Liver (tissue), 9 donors: ENCODE results near the gene CRISP1. TPM values are rescaled to one million over a fixed set of nuclear protein-coding genes. Genes with fewer than 3 reads are reported as not detected.

ENCODE experiments used
- DNase-seq: peaks from one replicate; pipeline ENCODE4 v3.0.0-alpha.2; 2017; ENCODE audit warnings: low spot score
- H3K27ac ChIP-seq, 2 donors: one replicate each; pipeline ENCODE4 v1.7.0; 2013; ENCODE audit warnings: inconsistent platforms in 2 of 2, low read length in 2 of 2, control low read depth in 1 of 2, low read depth in 1 of 2, mild to moderate bottlenecking in 1 of 2
- H3K27me3 ChIP-seq, 4 donors: one replicate each; pipeline versions ENCODE4 v1.6.1 to v1.7.0; 2013; ENCODE audit warnings: low read length in 3 of 4, inconsistent platforms in 1 of 4, mild to moderate bottlenecking in 1 of 4, moderate library complexity in 1 of 4; ENCODE audit not compliant: control insufficient read depth in 4 of 4, insufficient read depth in 4 of 4
- H3K36me3 ChIP-seq, 4 donors: one replicate each; pipeline versions ENCODE4 v1.6.1 to v1.7.0; 2013; ENCODE audit warnings: low read length in 3 of 4, mild to moderate bottlenecking in 3 of 4, low read depth in 1 of 4, moderate library complexity in 1 of 4; ENCODE audit not compliant: control insufficient read depth in 4 of 4, insufficient read depth in 3 of 4
- H3K4me1 ChIP-seq, 4 donors: one replicate each; pipeline versions ENCODE4 v1.6.1 to v1.7.0; 2013; ENCODE audit warnings: low read length in 3 of 4, mild to moderate bottlenecking in 3 of 4, moderate library complexity in 1 of 4; ENCODE audit not compliant: control insufficient read depth in 4 of 4, insufficient read depth in 4 of 4
- H3K4me3 ChIP-seq, 3 donors: one replicate each; pipeline versions ENCODE4 v1.6.1 to v1.7.0; 2013; ENCODE audit warnings: low read length in 3 of 3, control low read depth in 1 of 3, low read depth in 1 of 3, mild to moderate bottlenecking in 1 of 3
- H3K9ac ChIP-seq, 2 donors: one replicate each; pipeline ENCODE4 v1.7.0; 2013; ENCODE audit warnings: low read length in 2 of 2, mild to moderate bottlenecking in 2 of 2, moderate library complexity in 2 of 2, control low read depth in 1 of 2, low read depth in 1 of 2
- H3K9me3 ChIP-seq, 4 donors: one replicate each; pipeline versions ENCODE4 v1.6.1 to v1.7.0; 2013; ENCODE audit warnings: low read length in 3 of 4; ENCODE audit not compliant: control insufficient read depth in 4 of 4
- HNF4G ChIP-seq: IDR thresholded peaks from 2 replicates; pipeline ENCODE4 v1.6.1; 2016; ENCODE audit warnings: antibody characterized with exemption
- JUND ChIP-seq, 2 donors: IDR thresholded peaks; 2 replicates each; pipeline ENCODE4 v1.6.1; 2016; ENCODE audit warnings: antibody characterized with exemption in 2 of 2
- RAD21 ChIP-seq, 2 donors: IDR thresholded peaks; 2 replicates each; pipeline ENCODE4 v1.6.1; 2016; ENCODE audit warnings: antibody characterized with exemption in 2 of 2, mild to moderate bottlenecking in 2 of 2
- YY1 ChIP-seq: IDR thresholded peaks from 2 replicates; pipeline ENCODE4 v1.6.1; 2016; ENCODE audit warnings: antibody characterized with exemption, mild to moderate bottlenecking
- polyA plus RNA-seq, 2 donors: library from polyadenylated mRNA; stranded (reverse) in 1 of 2; unstranded in 1 of 2; fragments of 200-250 nt in 1 of 2; fragments of >200 nt in 1 of 2; fragmentation: Nextera tagmentation in 1 of 2; extraction: Ambion mirVana in 1 of 2; gene quantifications; one replicate each; pipeline versions ENCODE4 v1.2.1 to v1.2.3, GENCODE V29; 2013 to 2015
- total RNA-seq, 2 donors: library from RNA; depleted of rRNA; stranded (reverse); fragments of >200 nt; gene quantifications; one replicate each; pipeline ENCODE4 v1.2.3, GENCODE V29; 2014
- TF ChIP-seq, protein P1 (sequence below): IDR thresholded peaks from 2 replicates; pipeline ENCODE4 v1.6.1; 2016; ENCODE audit warnings: antibody characterized with exemption, mild to moderate bottlenecking
- TF ChIP-seq, protein P2 (sequence below): IDR thresholded peaks from 2 replicates; pipeline ENCODE4 v1.6.1; 2016; ENCODE audit warnings: antibody characterized with exemption
- donor health status: healthy.
- donor health status: healthy.
- donor health status: healthy.
- donor health status: healthy.
- donor health status: healthy.

Gene CRISP1
- total and polyA plus RNA-seq, 4 donors: not detected

DNA sequence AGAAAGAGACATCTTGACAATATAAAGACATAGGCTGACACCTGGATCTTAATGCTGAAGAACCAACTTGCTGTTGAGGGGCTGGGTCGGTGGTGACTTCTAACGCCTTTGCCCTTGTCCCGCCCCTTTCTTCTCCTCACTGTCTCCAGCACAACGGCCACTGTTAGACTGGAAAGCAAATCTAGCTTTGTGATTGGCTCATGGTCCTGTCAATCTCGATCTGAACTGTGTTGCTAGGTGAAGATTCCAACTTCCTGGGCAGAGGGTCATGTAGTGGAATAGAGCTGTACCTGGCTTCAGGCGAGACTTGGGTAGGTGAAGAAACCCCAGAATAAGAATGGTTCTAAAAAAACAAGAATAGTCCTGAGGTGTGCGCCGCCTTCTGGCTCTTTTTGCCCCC is 79.2 kb downstream of the CRISP1 start, which contains the start of gene PGK2 (continued):
- TF ChIP-seq, protein P1, sequence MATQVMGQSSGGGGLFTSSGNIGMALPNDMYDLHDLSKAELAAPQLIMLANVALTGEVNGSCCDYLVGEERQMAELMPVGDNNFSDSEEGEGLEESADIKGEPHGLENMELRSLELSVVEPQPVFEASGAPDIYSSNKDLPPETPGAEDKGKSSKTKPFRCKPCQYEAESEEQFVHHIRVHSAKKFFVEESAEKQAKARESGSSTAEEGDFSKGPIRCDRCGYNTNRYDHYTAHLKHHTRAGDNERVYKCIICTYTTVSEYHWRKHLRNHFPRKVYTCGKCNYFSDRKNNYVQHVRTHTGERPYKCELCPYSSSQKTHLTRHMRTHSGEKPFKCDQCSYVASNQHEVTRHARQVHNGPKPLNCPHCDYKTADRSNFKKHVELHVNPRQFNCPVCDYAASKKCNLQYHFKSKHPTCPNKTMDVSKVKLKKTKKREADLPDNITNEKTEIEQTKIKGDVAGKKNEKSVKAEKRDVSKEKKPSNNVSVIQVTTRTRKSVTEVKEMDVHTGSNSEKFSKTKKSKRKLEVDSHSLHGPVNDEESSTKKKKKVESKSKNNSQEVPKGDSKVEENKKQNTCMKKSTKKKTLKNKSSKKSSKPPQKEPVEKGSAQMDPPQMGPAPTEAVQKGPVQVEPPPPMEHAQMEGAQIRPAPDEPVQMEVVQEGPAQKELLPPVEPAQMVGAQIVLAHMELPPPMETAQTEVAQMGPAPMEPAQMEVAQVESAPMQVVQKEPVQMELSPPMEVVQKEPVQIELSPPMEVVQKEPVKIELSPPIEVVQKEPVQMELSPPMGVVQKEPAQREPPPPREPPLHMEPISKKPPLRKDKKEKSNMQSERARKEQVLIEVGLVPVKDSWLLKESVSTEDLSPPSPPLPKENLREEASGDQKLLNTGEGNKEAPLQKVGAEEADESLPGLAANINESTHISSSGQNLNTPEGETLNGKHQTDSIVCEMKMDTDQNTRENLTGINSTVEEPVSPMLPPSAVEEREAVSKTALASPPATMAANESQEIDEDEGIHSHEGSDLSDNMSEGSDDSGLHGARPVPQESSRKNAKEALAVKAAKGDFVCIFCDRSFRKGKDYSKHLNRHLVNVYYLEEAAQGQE: no peak
- TF ChIP-seq, protein P2, sequence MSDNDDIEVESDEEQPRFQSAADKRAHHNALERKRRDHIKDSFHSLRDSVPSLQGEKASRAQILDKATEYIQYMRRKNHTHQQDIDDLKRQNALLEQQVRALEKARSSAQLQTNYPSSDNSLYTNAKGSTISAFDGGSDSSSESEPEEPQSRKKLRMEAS: no peak
- TF ChIP-seq RAD21 (IDR thresholded peaks at IDR 0.05) (no peak), YY1 (no peak)

DNA sequence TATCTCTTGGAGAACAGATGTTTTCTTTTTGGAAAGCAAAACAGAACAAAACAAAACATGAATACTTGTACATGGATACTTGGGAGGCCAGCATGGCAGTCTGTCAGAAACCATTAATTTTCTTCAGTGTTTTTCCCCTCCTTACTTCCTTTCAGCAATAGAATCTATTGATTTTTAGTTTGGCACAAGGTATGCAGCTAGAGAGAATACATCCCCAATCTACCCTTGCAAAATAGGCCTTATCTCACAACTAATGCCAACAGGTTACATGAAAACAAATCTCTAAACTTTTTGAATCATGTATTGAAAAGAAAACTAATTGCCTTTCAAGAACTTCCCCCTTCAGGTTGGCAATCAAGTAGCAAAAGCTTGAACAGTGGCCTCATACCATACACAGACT is 82.1 kb downstream of the CRISP1 start:
- Histone ChIP-seq H3K27ac (no peak overlapping the region), H3K4me1 (peaks cover 0 to 2% (median 0%) of the 10 kb centered on the region in 4 donors), H3K4me3 (no peak overlapping the region), H3K36me3 (no peaks in the 10 kb centered on the region), H3K9me3 (no peaks in the 10 kb centered on the region), H3K9ac (no peak overlapping the region), H3K27me3 (no peaks in the 10 kb centered on the region)
- DNase-seq: no peak
- TF ChIP-seq HNF4G (no peak), JUND (IDR thresholded peaks at IDR 0.05) (no peak)

Other genes with a start within 250 kb of the CRISP1 start
- gene RHAG, start 229.7 kb downstream of the CRISP1 start, total RNA-seq: 100 to 1,000 TPM in 1 of 2 donors, not detected in 1; 345 TPM
- gene RHAG, start 229.7 kb downstream of the CRISP1 start, polyA plus RNA-seq: under 1 TPM in 1 of 2 donors, not detected in 1; 0.07 TPM
- gene CRISP2, start 153.0 kb downstream of the CRISP1 start, total RNA-seq: under 1 TPM in 1 of 2 donors, not detected in 1; 0.28 TPM
- not detected for gene CRISP2, start 153.0 kb downstream of the CRISP1 start, polyA plus RNA-seq
- gene CRISP3, start 122.1 kb downstream of the CRISP1 start, total RNA-seq: 1 to 10 TPM in 1 of 2 donors, under 1 TPM in 1; 0.08 to 1.1 TPM
- under 1 TPM in 1 of 2 donors, not detected in 1; 0.33 TPM for gene CRISP3, start 122.1 kb downstream of the CRISP1 start, polyA plus RNA-seq
- gene PGK2, start 79.2 kb downstream of the CRISP1 start, total RNA-seq: not detected
- gene PGK2, start 79.2 kb downstream of the CRISP1 start, polyA plus RNA-seq: not detected
- not detected for gene DEFB114, start 97.6 kb upstream of the CRISP1 start, total RNA-seq
- gene DEFB114, start 97.6 kb upstream of the CRISP1 start, polyA plus RNA-seq: not detected
- gene DEFB113, start 103.1 kb upstream of the CRISP1 start, total RNA-seq: not detected
- not detected for gene DEFB113, start 103.1 kb upstream of the CRISP1 start, polyA plus RNA-seq
- not detected for gene DEFB110, start 155.5 kb upstream of the CRISP1 start, total RNA-seq
- not detected for gene DEFB110, start 155.5 kb upstream of the CRISP1 start, polyA plus RNA-seq
- not detected for gene DEFB112, start 183.4 kb upstream of the CRISP1 start, total RNA-seq
- gene DEFB112, start 183.4 kb upstream of the CRISP1 start, polyA plus RNA-seq: not detected